ENCODE results near the gene SLC1A3.
"Not testable (repeated sequence)": the region's sequence is repeated elsewhere in the genome, so short reads cannot be mapped to it uniquely, and the experiment has no call there.

The SLC1A3 gene

GRCh38 chr5:36584009-36584875, 22.2 kb upstream of the SLC1A3 start:
- no peaks in the 10 kb centered on the region for H3K27me3 ChIP-seq (ENCODE audit: control insufficient read depth, insufficient read depth, low read length)
- H3K4me1 ChIP-seq (ENCODE audit: control insufficient read depth, insufficient read depth, low read length): no peaks in the 10 kb centered on the region
- no peak overlapping the region for H3K4me3 ChIP-seq (ENCODE audit: low read length)
- no peak overlapping the region for H3K9ac ChIP-seq (ENCODE audit: low read length)
- no peaks in the 10 kb centered on the region for H3K9me3 ChIP-seq (ENCODE audit: control insufficient read depth, low read length)
- no peaks in the 10 kb centered on the region for H3K36me3 ChIP-seq (ENCODE audit: control insufficient read depth, insufficient read depth, low read length)

DNA sequence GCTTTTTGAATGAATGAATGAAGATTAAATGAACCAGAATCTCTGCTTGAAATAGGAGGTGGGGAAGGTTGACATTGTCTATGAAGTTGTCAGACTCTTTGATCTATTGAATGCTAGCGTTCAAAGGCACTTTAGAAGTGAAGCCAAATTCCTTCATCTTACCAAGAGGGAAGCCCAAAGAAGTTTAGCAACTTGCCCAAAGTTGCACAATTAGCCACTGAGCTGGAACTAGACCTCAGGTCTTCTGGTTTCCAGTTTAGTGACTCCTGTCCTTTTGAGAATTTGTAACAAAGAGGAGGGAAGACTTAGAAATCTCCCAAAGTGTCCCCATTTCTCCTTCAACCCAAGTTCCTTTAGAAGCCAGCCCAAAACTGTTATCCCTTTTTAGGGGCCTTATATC, 20.7 kb upstream of the SLC1A3 start:
- H3K9me3 ChIP-seq (ENCODE audit: control insufficient read depth, low read length): no peaks in the 10 kb centered on the region
- no peaks in the 10 kb centered on the region for H3K4me1 ChIP-seq (ENCODE audit: control insufficient read depth, insufficient read depth, low read length)
- no peaks in the 10 kb centered on the region for H3K36me3 ChIP-seq (ENCODE audit: control insufficient read depth, insufficient read depth, low read length)
- no peaks in the 10 kb centered on the region for H3K27me3 ChIP-seq (ENCODE audit: control insufficient read depth, insufficient read depth, low read length)
- H3K4me3 ChIP-seq (ENCODE audit: low read length): no peak overlapping the region
- no peak overlapping the region for H3K9ac ChIP-seq (ENCODE audit: low read length)

GRCh38 chr5:36587354-36587753, 19.1 kb upstream of the SLC1A3 start:
- no peaks in the 10 kb centered on the region for H3K27me3 ChIP-seq (ENCODE audit: control insufficient read depth, insufficient read depth, low read length)
- H3K9me3 ChIP-seq (ENCODE audit: control insufficient read depth, low read length): no peaks in the 10 kb centered on the region
- H3K9ac ChIP-seq (ENCODE audit: low read length): no peak overlapping the region
- no peaks in the 10 kb centered on the region for H3K36me3 ChIP-seq (ENCODE audit: control insufficient read depth, insufficient read depth, low read length)
- no peaks in the 10 kb centered on the region for H3K4me1 ChIP-seq (ENCODE audit: control insufficient read depth, insufficient read depth, low read length)
- H3K4me3 ChIP-seq (ENCODE audit: low read length): no peak overlapping the region

- H3K9ac ChIP-seq (ENCODE audit: low read length); H3K4me3 ChIP-seq (ENCODE audit: low read length); H3K9me3 ChIP-seq (ENCODE audit: control insufficient read depth, low read length); H3K27me3 ChIP-seq (ENCODE audit: control insufficient read depth, insufficient read depth, low read length); H3K36me3 ChIP-seq (ENCODE audit: control insufficient read depth, insufficient read depth, low read length); H3K4me1 ChIP-seq (ENCODE audit: control insufficient read depth, insufficient read depth, low read length): not testable (repeated sequence)
Measured at GRCh38 chr5:36589735-36590134, 16.7 kb upstream of the SLC1A3 start.

GRCh38 chr5:36590513-36591286, 15.7 kb upstream of the SLC1A3 start:
- Histone ChIP-seq H3K9ac (ENCODE audit: low read length) (no peak overlapping the region), H3K9me3 (ENCODE audit: control insufficient read depth, low read length) (no peaks in the 10 kb centered on the region), H3K27me3 (ENCODE audit: control insufficient read depth, insufficient read depth, low read length) (no peaks in the 10 kb centered on the region), H3K4me1 (ENCODE audit: control insufficient read depth, insufficient read depth, low read length) (no peaks in the 10 kb centered on the region), H3K4me3 (ENCODE audit: low read length) (no peak overlapping the region), H3K36me3 (ENCODE audit: control insufficient read depth, insufficient read depth, low read length) (no peaks in the 10 kb centered on the region)

DNA sequence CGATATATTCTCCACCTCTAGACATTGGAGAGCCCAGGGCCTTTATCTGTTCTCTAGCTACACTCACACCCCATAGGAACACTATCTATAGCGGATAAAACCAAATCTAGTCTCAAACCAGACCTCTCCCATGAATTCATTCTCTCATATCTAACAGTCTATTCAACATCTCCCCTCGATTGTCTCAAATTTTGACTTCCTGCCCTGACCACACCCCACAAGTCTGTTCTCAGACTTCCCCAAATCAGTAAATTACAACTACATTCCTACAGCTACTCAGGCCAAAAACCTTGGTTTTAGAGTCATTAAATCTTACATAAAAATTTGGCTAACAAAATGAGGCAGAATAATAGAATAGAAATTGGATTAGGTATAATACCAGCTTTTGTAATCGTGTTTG, 12.5 kb upstream of the SLC1A3 start:
- Histone ChIP-seq H3K27me3 (ENCODE audit: control insufficient read depth, insufficient read depth, low read length) (no peaks in the 10 kb centered on the region), H3K36me3 (ENCODE audit: control insufficient read depth, insufficient read depth, low read length) (no peaks in the 10 kb centered on the region), H3K4me3 (ENCODE audit: low read length) (no peak overlapping the region), H3K9me3 (ENCODE audit: control insufficient read depth, low read length) (no peaks in the 10 kb centered on the region), H3K4me1 (ENCODE audit: control insufficient read depth, insufficient read depth, low read length) (no peaks in the 10 kb centered on the region), H3K9ac (ENCODE audit: low read length) (no peak overlapping the region)

GRCh38 chr5:36596247-36596646, 10.2 kb upstream of the SLC1A3 start:
- Histone ChIP-seq H3K27me3 (ENCODE audit: control insufficient read depth, insufficient read depth, low read length) (no peaks in the 10 kb centered on the region), H3K36me3 (ENCODE audit: control insufficient read depth, insufficient read depth, low read length) (no peaks in the 10 kb centered on the region), H3K4me3 (ENCODE audit: low read length) (no peak overlapping the region), H3K4me1 (ENCODE audit: control insufficient read depth, insufficient read depth, low read length) (no peaks in the 10 kb centered on the region), H3K9me3 (ENCODE audit: control insufficient read depth, low read length) (no peaks in the 10 kb centered on the region), H3K9ac (ENCODE audit: low read length) (no peak overlapping the region)

- Histone ChIP-seq H3K36me3 (ENCODE audit: control insufficient read depth, insufficient read depth, low read length) (no peaks in the 10 kb centered on the region), H3K9ac (ENCODE audit: low read length) (no peak overlapping the region), H3K27me3 (ENCODE audit: control insufficient read depth, insufficient read depth, low read length) (no peaks in the 10 kb centered on the region), H3K4me3 (ENCODE audit: low read length) (no peak overlapping the region), H3K4me1 (ENCODE audit: control insufficient read depth, insufficient read depth, low read length) (no peaks in the 10 kb centered on the region), H3K9me3 (ENCODE audit: control insufficient read depth, low read length) (no peaks in the 10 kb centered on the region)
Measured at GRCh38 chr5:36596756-36597155, 9.7 kb upstream of the SLC1A3 start.

- Histone ChIP-seq H3K4me3 (ENCODE audit: low read length) (no peak overlapping the region), H3K4me1 (ENCODE audit: control insufficient read depth, insufficient read depth, low read length) (no peaks in the 10 kb centered on the region), H3K36me3 (ENCODE audit: control insufficient read depth, insufficient read depth, low read length) (no peaks in the 10 kb centered on the region), H3K27me3 (ENCODE audit: control insufficient read depth, insufficient read depth, low read length) (no peaks in the 10 kb centered on the region), H3K9ac (ENCODE audit: low read length) (no peak overlapping the region), H3K9me3 (ENCODE audit: control insufficient read depth, low read length) (no peaks in the 10 kb centered on the region)
Measured at GRCh38 chr5:36598045-36598444, 8.4 kb upstream of the SLC1A3 start.

DNA sequence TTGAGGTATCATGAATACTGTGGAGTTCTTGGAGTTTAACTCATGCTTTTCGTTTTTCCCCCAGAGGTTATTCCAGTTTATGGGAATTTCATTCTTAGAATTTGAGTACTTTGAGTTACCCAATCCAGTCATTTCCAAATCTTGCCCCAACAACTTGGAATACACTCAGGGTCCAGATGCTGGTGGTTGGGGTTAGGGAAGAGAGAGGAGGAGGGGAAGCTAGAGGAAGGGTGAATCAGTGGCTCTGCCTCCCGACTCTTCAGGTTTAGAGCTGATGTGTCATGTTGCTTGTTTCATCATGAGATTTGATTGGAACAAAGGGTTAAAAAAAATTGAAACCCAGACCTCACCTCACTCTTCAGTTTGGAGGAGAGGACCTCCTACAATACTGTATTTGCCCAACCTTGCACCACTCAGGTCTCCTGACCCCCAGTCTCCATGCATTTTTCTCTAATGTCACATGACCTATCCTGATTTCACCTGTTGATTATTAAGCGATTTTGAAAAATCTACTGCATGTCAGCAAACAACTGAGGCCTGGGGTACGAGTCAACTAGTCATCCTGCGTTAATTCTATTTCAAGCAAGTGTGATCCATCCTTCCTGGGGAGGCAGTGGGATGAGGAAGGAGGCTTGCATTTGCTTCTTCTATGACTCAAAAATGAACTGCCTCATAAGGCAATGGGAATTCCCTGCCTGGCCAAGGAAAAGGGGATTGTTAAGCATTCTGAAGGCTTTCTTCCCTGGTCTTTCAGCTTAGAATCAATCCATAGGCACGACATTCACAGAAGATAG, 6.2 kb upstream of the SLC1A3 start:
- no peak overlapping the region for H3K4me3 ChIP-seq (ENCODE audit: low read length)
- no peak overlapping the region for H3K9ac ChIP-seq (ENCODE audit: low read length)
- no peaks in the 10 kb centered on the region for H3K4me1 ChIP-seq (ENCODE audit: control insufficient read depth, insufficient read depth, low read length)
- peaks cover 2% of the 10 kb centered on the region for H3K27me3 ChIP-seq (ENCODE audit: control insufficient read depth, insufficient read depth, low read length)
- H3K36me3 ChIP-seq (ENCODE audit: control insufficient read depth, insufficient read depth, low read length): no peaks in the 10 kb centered on the region
- no peaks in the 10 kb centered on the region for H3K9me3 ChIP-seq (ENCODE audit: control insufficient read depth, low read length)

DNA sequence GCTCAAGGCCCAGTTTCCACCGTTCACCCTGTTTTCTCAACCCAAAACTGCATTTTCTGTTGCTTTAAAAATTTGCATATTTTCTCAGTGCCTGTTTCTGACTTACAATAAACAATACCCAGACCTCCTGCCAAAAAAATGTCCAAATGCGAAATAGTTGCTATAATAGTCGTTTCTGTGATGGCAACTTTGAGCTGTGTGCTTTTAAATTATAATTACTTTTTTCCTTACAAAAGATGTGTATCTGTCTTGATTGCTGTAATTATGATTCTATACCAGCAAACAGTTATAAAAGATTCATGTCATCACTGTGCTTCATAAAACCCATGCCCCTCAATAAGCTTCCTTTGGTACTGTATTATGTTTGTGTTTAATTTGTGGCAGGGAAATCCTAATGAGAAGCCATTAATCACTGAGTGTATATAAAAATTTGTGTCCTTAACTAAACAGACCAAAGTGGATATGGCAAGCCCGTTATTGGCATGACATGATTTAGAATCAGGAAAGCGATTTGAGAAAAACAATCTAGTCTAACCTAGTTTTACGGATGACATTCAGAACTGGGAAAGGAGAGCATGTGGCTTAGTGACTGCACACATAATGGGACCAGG, 5.4 kb upstream of the SLC1A3 start:
- H3K36me3 ChIP-seq (ENCODE audit: control insufficient read depth, insufficient read depth, low read length): no peaks in the 10 kb centered on the region
- H3K27me3 ChIP-seq (ENCODE audit: control insufficient read depth, insufficient read depth, low read length): peaks cover 4% of the 10 kb centered on the region
- H3K4me3 ChIP-seq (ENCODE audit: low read length): no peak overlapping the region
- no peaks in the 10 kb centered on the region for H3K4me1 ChIP-seq (ENCODE audit: control insufficient read depth, insufficient read depth, low read length)
- no peak overlapping the region for H3K9ac ChIP-seq (ENCODE audit: low read length)
- H3K9me3 ChIP-seq (ENCODE audit: control insufficient read depth, low read length): no peaks in the 10 kb centered on the region
